GM21529 (cell line): Measurements from ENCODE around the gene MAPRE2.

Experiments used
- ATAC-seq: cut with Tn5 transposase; IDR thresholded peaks from one replicate; pipeline ENCODE4 v1.9.1; 2021; ENCODE audit not compliant: unreplicated experiment

Gene MAPRE2

DNA sequence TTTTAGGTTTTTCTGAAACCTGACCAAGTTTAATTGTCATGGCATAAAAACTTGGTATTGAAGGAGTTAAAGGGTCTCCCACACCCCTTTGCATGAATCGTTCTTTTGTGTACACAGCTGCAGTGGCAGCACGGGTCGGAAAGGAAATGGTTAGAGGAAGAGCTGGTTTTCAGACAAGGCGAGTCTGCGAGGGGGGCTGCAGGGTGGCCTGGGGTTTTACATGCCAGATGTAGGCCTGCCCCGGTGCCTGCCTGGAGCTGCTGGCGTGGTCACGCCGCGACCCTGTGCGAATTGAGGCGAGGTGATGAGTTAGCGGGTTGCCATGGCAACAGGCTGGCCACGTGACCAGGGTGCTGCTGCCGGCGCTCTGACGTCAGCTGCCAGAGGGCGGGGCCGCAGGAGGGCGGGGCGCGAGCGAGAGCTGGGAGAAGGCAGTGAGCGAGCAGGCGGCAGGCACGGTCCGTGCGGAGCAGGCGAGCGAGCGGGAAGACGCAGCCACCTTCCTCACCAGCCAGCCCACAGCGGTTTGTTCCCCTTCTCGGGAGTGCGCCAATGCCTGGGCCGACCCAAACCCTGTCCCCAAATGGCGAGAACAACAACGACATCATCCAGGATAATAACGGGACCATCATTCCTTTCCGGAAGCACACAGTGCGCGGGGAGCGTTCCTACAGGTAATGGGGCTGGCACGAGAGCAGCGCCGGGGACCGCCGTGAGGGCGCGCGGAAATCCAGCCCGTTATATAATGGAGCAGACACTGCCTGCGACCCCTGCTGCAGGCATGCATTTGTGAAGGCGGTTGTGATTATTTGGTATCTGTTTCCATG, at the start of gene MAPRE2:
TSS of gene MAPRE2 (plus strand) at position 426 of the 827 bp plus-strand sequence. CDS start at position 553, 127 bp downstream.
- peak; percentile 80 for ATAC-seq

DNA sequence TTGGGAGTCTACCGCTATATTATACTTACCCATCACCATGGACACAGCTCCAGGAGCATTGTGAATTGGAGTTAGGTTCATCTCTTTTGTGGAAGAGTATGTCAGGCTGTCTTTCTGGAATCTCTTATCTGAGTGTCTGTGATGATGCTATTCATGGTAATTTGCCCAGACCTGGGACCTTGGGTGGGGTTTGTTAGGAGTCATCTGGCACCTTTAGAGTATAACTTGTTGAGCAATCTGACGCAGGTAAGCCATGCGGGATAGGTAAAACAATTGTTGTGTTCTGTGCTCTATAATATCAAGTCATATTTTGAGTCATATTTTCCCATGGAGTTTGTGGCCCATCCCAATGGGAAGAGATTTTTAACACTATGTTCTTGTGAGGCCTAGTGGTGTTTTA, 49.7 kb upstream of the MAPRE2 start:
- no peak for ATAC-seq

GRCh38 chr18:34993289-34993688, 47.9 kb upstream of the MAPRE2 start:
- ATAC-seq: no peak

DNA sequence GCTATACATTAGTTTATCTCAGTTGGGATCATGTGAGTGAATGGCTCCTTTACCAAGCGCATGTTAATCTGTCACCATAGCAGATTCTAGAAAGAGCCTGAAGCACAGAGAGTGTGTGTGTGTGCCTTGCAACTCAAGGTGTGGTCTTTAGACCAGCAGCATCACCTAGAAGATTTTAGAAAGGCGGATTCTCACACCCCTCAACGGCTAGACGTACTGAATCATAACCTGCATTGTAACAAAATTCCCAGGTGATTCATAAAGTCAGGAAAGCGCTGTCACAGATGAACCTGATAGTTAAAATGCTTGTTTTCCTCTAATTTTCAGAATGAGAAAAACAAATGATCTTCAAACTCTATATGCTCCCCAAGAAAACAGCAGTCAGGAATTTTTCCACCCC, 45.5 kb upstream of the MAPRE2 start:
- ATAC-seq: no peak

GRCh38 chr18:34998661-34999060, 42.6 kb upstream of the MAPRE2 start:
- ATAC-seq: no peak

- ATAC-seq: no peak
Observed at GRCh38 chr18:34999756-35000289, 41.4 kb upstream of the MAPRE2 start.

- ATAC-seq: no peak
Observed at GRCh38 chr18:35000457-35000856, 40.8 kb upstream of the MAPRE2 start.

DNA sequence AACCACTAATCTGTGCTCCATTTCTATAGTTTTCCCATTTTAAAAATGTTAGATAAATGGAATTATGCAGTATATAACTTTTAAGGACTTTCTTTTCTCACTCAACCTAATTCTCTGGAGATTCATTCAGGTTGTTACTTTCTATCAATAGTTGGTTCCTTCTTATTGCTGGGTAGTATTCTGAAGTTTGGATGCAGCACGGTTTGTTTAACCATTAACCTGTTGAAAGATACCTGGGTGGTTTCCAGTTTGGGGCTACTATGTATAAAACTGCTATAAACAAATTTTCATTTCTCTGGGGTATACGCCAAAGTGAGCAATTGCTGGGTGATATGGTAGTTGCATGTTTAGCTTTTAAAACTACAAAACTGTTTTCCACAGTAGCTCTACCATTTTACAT, 39.1 kb upstream of the MAPRE2 start:
- ATAC-seq: no peak

DNA sequence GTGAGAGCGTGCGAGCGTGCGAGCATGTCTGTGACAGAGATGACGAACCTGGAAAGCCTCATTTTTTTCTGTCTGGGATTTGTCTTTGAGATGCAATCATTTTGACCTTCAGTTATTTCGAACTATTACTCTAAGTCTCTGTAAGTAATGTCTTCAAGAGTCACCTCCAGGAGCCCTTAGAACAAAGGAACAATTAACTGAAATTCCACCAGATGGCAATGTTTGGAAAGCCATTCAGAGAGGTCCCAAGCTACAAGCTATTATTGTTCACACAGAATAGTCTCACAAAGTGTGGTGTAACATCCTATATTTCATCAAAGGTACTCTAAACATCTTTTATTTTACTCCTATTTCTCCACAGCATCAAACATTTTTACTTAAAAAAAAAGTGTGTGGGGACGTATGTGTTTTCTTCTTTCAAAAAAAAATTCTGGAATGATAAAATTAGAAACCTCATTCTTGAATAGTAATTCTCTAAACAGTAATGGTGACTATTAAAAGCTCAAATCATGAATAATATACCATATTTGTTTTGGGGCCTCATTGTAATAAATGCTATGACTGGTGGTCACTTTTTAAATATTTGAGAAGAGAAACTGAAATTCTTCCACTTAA, 35.1 kb upstream of the MAPRE2 start:
- ATAC-seq: peak; percentile 90

GRCh38 chr18:35010156-35010555, 31.1 kb upstream of the MAPRE2 start:
- ATAC-seq: no peak

DNA sequence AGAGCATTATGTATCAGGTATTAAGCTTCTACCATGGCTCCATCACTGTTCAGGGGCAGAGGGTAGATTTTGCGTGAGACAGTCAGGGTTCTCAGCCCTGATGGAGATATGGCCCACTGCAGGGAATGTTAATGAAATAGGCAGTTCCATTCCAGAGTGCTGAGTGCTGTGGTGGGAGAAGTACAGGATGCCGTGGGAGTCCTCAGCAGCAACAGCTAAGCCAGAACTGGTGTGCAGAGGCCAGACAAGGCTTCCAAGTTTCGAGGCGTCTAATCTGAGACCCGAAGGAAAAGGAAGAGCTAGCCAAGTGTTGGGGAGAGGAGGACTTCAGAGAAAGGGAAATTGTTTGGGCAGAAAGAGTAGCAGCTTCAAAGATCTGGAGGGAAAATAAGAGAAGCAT, 30.2 kb upstream of the MAPRE2 start:
- ATAC-seq: no peak

DNA sequence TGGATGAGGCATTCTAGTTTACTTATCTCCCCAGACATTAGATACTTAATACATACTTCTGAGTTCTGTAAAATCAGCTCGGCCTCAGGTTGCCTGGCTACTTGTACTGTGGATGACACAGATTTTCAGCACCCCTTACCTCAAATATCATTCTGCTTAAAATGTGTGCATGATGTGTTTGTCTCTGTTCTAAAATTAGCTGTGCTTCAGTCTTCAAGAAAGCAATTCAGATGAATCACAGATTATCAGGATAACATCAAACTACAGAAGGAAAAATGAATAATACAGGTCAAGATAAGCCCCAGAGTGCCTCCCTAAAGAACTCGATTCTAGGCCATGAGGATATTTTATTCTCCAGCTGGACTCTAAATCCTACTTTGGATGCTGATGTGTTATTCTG, 21.3 kb upstream of the MAPRE2 start:
- no peak for ATAC-seq

DNA sequence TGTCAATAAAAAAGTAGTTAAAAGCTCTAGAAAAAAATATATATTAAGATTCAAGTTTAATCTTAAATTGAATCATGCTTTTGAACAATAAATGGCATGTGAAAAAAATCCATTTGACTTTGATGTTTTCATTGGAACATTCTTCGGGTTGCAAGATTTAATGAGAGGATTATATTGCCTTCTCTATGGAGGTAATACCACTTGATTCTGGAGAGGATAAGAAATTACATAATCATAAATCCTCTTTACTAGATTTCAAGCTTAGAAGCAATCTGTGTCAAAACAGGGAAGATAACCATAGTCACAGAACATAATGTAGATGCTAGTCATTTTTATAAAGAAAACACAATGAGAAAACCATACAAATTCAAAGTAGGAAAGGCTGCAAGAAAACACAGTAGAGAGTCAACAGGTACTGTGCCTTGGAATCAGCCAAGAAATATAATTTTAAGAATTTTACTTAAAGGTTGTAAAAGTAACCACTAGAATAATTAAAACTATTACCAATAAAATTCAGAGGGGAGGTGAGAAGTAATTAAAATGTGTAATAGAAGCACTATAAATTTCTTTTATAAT, 18.7 kb upstream of the MAPRE2 start:
- no peak for ATAC-seq

- ATAC-seq: no peak
Observed at GRCh38 chr18:35024196-35024595, 17.0 kb upstream of the MAPRE2 start.

GRCh38 chr18:35024965-35025364, 16.2 kb upstream of the MAPRE2 start:
- no peak for ATAC-seq

GRCh38 chr18:35026407-35027061, 14.7 kb upstream of the MAPRE2 start:
- peak; percentile 52 for ATAC-seq

DNA sequence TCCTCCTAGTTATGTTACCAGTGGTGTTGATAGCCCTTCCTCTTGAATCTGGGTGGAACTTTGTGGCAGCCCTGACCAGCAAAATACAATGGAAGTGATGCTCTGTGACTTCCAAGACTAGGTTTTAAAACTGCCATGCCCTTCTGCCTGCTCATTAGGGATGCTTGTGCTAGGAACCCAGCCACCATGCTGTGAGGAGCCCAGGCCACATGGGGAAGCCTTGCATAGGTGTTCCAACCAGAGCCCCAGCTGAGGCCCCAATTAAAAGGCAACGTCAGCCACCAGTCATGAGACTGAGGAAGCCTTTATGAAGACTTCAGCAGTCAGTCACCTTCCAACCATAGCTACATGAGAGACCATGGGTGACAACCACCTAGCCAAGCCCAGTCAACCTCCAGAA, 14.0 kb upstream of the MAPRE2 start:
- no peak for ATAC-seq

- ATAC-seq: no peak
Observed at GRCh38 chr18:35028536-35028935, 12.7 kb upstream of the MAPRE2 start.

DNA sequence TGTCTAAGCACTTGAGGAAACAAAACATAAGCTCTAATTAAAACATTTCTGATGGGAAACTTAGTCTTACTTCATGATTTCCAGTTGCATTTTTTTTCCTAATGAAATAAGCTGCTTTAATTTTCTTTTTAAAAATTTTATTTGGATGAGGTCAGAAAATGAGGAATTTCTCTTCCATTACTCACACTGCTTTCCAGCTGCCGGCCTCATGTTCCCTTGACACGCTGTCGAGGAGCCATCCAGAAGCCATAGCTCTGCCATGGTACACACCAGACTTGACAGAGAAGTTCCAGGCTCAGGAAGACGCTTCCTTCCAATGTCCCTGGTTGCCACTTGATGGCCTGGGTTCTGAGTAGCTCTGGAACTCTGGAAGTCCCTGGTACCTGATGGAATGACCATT, 12.1 kb upstream of the MAPRE2 start:
- no peak for ATAC-seq

DNA sequence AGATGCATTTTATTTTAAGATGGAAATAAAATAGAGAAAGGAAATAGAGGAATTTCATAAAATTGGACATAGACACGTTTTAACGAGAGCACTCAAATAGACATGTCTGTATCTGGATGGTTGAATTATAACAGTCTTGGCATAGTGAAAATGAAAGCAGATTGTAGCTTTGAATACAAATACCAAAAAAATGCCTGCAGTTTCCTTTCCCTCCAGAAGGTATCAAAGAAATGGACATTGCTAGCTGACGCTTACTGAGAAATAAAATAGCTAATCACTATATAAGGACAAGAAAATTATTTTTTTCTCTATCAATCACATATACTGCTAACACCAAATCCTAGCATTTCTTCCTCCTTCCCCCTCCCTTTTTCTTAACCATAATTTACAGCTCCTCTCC, 11.4 kb upstream of the MAPRE2 start:
- peak; percentile 78 for ATAC-seq

DNA sequence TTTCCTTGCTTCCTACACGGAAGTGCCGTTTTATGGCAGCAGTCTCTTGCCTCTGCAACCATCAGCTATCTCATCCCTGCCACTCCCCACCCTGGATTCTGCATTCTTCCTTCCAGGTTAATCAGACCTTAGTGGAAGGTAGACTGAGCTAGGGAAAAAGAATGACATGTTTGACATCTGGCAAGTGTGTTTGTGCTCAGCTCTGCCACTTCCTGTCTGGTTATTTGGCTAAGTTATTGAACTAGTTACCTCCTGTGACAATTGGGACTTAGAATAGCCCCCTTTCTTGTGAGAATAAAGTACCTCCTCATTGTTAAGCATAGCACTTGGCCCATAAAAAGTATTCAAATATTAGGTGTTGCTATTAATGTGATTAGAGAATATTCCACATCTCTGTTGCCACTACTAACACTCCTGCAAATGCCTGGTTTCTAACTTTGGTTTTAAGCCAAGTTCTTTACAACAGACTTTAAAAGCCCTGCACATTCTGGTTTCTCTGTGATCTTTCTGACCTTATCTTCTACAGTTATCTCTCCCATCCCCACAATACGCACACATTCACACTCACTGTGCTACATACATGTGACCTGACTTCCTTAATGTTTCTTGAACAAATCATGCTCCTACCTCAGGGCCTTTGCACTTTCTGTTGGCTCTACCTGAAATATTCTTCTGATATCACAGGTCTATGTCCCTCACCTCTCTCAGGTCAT, 10.8 kb upstream of the MAPRE2 start:
- peak; percentile 45 for ATAC-seq
